ENCODE data around the gene SSH3. TPM values are rescaled to one million over a fixed set of nuclear protein-coding genes. Genes with fewer than 3 reads are reported as not detected.
"Not testable (repeated sequence)": the region's sequence is repeated elsewhere in the genome, so short reads cannot be mapped to it uniquely, and the experiment has no call there.

SSH3 gene
- total RNA-seq, 2 experiments from 2014 or later, result 7.4 to 9.1 TPM

DNA sequence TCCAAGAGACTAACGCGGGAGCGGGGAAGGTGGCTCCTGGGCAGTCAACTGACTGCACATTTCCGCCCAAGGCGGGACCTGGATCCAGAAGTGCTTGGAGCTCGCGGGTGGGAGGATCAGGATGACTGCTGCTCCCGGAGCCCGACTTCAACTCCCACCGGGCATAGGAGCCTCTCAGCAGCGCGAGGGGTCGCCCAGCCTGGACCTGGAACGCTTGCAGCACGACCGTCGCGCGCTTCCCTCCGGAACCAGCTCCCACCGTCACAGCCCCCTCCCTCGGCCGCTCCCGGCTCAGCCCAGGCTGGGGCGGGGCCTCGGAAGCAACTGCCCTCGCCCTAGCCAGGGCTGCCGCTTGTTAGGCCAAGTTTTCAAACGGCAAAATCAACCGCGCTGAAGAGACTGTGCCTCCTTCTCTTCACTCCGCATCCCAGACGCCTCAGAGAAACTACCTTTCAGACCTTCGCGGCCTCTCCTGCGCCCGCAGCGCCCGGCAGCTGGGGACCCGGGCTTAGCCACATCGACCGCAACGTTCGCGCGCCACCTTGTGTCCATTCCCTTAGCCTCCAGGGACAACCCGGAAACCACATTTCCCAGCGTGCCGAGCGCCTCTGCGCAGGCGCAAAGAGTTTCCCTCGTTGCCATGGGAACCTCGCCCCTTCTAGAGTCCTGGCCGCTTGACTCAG is 14.0 kb downstream of the SSH3 start:
- Mint-ChIP-seq H3K27me3 (no peaks in the 10 kb centered on the region), H3K36me3 (ENCODE audit: low read depth) (peaks cover 2% of the 10 kb centered on the region), H3K4me3 (peak overlapping the region; percentile 94), H3K9me3 (no peaks in the 10 kb centered on the region), H3K27ac (peak overlapping the region; percentile 97), H3K4me1 (ENCODE audit: low read depth) (peaks cover 16% of the 10 kb centered on the region)
- intact Hi-C loops (cut with micrococcal nuclease), result loop anchor here (2.0 kb wide), 1 partner anchor 49 kb away; no protein-coding TSS in a partner anchor
- POLR2A ChIA-PET, result interaction anchor here (0.6 to 2.6 kb wide), 20 partner anchors 9 to 85 kb away, joined by 3 to 21 read pairs (median 5); partner anchors contain the start of genes ANKRD13D and RAD9A
- ATAC-seq (peak; percentile 91), DNase-seq (peak; percentile 98)
- TF ChIP-seq, protein P1, sequence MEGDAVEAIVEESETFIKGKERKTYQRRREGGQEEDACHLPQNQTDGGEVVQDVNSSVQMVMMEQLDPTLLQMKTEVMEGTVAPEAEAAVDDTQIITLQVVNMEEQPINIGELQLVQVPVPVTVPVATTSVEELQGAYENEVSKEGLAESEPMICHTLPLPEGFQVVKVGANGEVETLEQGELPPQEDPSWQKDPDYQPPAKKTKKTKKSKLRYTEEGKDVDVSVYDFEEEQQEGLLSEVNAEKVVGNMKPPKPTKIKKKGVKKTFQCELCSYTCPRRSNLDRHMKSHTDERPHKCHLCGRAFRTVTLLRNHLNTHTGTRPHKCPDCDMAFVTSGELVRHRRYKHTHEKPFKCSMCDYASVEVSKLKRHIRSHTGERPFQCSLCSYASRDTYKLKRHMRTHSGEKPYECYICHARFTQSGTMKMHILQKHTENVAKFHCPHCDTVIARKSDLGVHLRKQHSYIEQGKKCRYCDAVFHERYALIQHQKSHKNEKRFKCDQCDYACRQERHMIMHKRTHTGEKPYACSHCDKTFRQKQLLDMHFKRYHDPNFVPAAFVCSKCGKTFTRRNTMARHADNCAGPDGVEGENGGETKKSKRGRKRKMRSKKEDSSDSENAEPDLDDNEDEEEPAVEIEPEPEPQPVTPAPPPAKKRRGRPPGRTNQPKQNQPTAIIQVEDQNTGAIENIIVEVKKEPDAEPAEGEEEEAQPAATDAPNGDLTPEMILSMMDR (IDR thresholded peaks at IDR 0.05), result peak; percentile 82
- CTCF ChIA-PET, result interaction anchor here (0.5 to 10.4 kb wide), 37 partner anchors 9 to 341 kb away, joined by 3 to 65 read pairs (median 5); partner anchors contain the start of genes ANKRD13D, GRK2, GSTP1 and KDM2A

DNA sequence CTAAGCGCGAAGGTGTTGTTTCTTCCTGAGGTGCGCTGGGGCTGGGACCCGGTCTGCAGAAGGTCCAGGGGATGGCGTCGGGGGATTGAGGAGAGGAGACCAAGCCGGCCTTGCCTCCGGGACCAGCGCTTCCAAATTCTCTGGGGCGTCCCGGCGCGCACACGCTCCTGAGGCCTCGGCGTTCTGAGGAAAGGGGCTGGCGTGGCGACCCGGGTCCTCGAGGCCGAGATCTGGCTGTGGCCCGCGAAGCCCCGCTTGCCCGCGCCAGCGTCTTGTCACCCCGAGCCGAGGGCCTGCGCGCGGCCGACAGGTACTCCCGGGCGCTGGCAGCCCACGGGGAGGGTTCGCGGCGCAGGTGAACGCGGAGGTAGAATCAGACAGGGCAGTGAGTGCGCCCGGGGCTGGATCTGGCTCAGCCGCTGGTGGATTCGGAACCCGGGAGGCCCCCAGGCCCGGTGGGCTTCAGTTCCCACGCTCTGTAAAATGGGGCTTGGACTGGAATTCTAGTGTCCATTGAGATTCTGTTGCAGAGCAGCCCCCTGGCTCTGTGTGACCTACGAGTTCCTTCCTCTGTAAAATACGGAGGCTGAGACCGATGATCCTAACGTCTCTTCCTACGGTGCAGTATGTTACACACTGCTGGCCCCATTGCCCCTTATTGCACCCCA is 14.7 kb downstream of the SSH3 start:
- ChIA-PET POLR2A (interaction anchor here (0.9 to 2.6 kb wide), 19 partner anchors 8 to 86 kb away, joined by 3 to 21 read pairs (median 5); partner anchors contain the start of gene ANKRD13D), CTCF (interaction anchor here (0.5 to 10.4 kb wide), 35 partner anchors 9 to 340 kb away, joined by 3 to 65 read pairs (median 5); partner anchors contain the start of genes ANKRD13D, GRK2, GSTP1 and KDM2A)
- no peaks in the 10 kb centered on the region for H3K9me3 Mint-ChIP-seq
- H3K27me3 Mint-ChIP-seq, result no peaks in the 10 kb centered on the region
- peak overlapping the region; percentile 94 for H3K4me3 Mint-ChIP-seq
- DNase-seq, result no peak
- H3K27ac Mint-ChIP-seq, result peak overlapping the region; percentile 97
- intact Hi-C loops (cut with micrococcal nuclease), result loop anchor here (2.0 kb wide), 1 partner anchor 49 kb away; no protein-coding TSS in a partner anchor
- peaks cover 2% of the 10 kb centered on the region for H3K36me3 Mint-ChIP-seq (ENCODE audit: low read depth)
- H3K4me1 Mint-ChIP-seq (ENCODE audit: low read depth), result peaks cover 10% of the 10 kb centered on the region
- TF ChIP-seq, protein P1 (IDR thresholded peaks at IDR 0.05), result peak; percentile 6
- peak; percentile 15 for ATAC-seq

DNA sequence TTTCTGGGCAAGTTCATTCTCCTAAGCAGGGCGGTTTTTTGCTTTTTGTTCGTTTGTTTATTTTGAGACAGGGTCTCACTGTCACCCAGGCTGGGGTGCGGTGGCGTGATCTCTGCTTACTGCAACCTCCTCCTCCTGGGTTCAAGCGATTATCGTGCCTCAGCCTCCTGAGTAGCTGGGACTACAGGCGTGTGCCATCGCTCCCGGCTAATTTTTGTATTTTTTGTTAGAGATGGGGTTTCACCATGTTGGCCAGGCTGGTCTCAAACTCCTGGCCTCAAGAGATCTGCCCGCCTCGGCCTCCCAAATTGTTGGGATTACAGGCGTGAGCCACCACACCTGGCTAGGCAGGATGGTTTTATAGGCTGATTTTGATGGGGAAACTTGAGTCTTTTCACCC is 15.5 kb downstream of the SSH3 start:
- CTCF ChIA-PET, result interaction anchor here (1.0 to 10.4 kb wide), 11 partner anchors 15 to 71 kb away, joined by 3 to 65 read pairs (median 11); partner anchors contain the start of genes GRK2, POLD4 and SSH3
- H3K27ac Mint-ChIP-seq; H3K36me3 Mint-ChIP-seq (ENCODE audit: low read depth); H3K4me1 Mint-ChIP-seq (ENCODE audit: low read depth); H3K27me3 Mint-ChIP-seq; H3K9me3 Mint-ChIP-seq; intact Hi-C loops (cut with micrococcal nuclease); ATAC-seq; DNase-seq: not testable (repeated sequence)
- H3K4me3 Mint-ChIP-seq, result peak overlapping the region; percentile 94
- POLR2A ChIA-PET, result interaction anchor here (1.1 to 2.6 kb wide), 5 partner anchors 14 to 79 kb away, joined by 3 to 21 read pairs (median 6); partner anchors contain the start of gene ANKRD13D

DNA sequence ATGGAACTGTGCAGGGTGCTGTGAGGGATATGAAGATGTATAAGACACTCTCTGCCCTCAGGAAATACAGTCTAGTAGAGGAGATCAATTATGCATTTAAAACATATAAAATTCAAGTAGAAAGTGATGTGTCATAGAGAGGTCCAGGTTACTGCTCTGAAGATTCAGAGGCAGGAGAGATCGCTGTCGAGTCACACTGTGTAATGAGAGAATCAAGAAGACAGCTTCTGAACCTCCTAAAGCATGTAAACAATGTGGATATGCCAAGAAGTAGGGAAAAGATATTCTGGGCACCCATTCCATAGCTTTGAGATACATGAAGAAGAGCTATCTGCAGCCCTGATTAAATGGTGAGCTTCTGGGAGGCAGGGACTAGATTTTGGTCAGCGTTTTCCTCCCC is 16.7 kb downstream of the SSH3 start:
- CTCF ChIA-PET, result interaction anchor here (1.3 to 10.4 kb wide), 7 partner anchors 12 to 62 kb away, joined by 3 to 65 read pairs (median 21); partner anchors contain the start of genes GRK2 and POLD4
- no peak overlapping the region for H3K4me3 Mint-ChIP-seq
- intact Hi-C loops (cut with micrococcal nuclease), result no loop called here
- H3K4me1 Mint-ChIP-seq (ENCODE audit: low read depth), result peaks cover 7% of the 10 kb centered on the region
- ATAC-seq, result no peak
- no peak overlapping the region for H3K27ac Mint-ChIP-seq
- no peaks in the 10 kb centered on the region for H3K9me3 Mint-ChIP-seq
- H3K36me3 Mint-ChIP-seq (ENCODE audit: low read depth), result peaks cover 3% of the 10 kb centered on the region
- H3K27me3 Mint-ChIP-seq, result no peaks in the 10 kb centered on the region
- TF ChIP-seq, protein P1 (IDR thresholded peaks at IDR 0.05), result no peak
- POLR2A ChIA-PET, result interaction anchor here (0.6 to 1.1 kb wide), 4 partner anchors 12 to 49 kb away, joined by 3 to 4 read pairs (median 3); partner anchors contain the start of gene ANKRD13D
- no peak for DNase-seq

DNA sequence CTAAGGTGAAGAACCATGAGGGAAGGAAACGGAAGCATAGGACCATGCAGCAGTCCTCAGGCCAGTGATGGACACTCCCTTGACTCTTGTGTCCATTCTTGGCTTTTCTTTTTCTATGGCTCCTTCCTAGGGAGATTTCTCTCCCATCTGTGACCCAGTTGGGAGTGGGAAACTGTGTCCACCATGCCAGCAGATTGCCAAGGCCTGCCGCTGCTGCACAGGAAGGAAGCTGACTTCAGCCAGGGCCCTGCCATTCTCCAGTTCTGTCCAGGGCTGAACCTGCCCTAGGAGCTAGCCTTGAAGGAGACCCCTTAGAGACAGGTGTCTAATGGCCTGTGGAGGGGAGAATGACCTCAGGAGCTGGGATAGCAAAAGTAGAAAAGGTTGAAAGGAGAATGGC is 17.4 kb downstream of the SSH3 start:
- Mint-ChIP-seq H3K27ac (no peak overlapping the region), H3K9me3 (no peaks in the 10 kb centered on the region), H3K4me1 (ENCODE audit: low read depth) (peaks cover 7% of the 10 kb centered on the region), H3K36me3 (ENCODE audit: low read depth) (peaks cover 3% of the 10 kb centered on the region), H3K4me3 (no peak overlapping the region), H3K27me3 (no peaks in the 10 kb centered on the region)
- intact Hi-C loops (cut with micrococcal nuclease), result no loop called here
- ATAC-seq (no peak), DNase-seq (no peak)
- ChIA-PET CTCF (interaction anchor here (1.5 to 10.4 kb wide), 6 partner anchors 25 to 62 kb away, joined by 4 to 62 read pairs (median 16); partner anchors contain the start of gene POLD4), POLR2A (interaction anchor here (1.1 kb wide), 1 partner anchor 24 kb away, joined by 5 read pairs; no protein-coding TSS in a partner anchor)
- TF ChIP-seq, protein P1 (IDR thresholded peaks at IDR 0.05), result no peak
